Measurements from ENCODE around the gene NXT2.

NXT2 gene

GRCh38 chrX:109590176-109590575, 53.5 kb downstream of the NXT2 start:
- no peak for TF ChIP-seq REST (IDR thresholded peaks at IDR 0.05; ENCODE audit: low read depth)
- no peak for TF ChIP-seq ZBTB7A (IDR thresholded peaks at IDR 0.05; ENCODE audit: low read depth)
- no peak for TF ChIP-seq CREB1 (IDR thresholded peaks at IDR 0.05; ENCODE audit: low read depth)
- TF ChIP-seq RAD21 (IDR thresholded peaks at IDR 0.05; ENCODE audit: low read depth): no peak
- no peak for TF ChIP-seq NFIC (IDR thresholded peaks at IDR 0.05)
- no peak for TF ChIP-seq TAF1 (IDR thresholded peaks at IDR 0.05; ENCODE audit: low read depth)
- TF ChIP-seq TCF12 (IDR thresholded peaks at IDR 0.05; ENCODE audit: low read depth): no peak
- no peak for TF ChIP-seq USF1 (IDR thresholded peaks at IDR 0.05)
- TF ChIP-seq MAX (IDR thresholded peaks at IDR 0.05): no peak
- no peak for TF ChIP-seq FOXM1 (IDR thresholded peaks at IDR 0.05; ENCODE audit: borderline replicate concordance, low read depth)
- TF ChIP-seq YY1 (IDR thresholded peaks at IDR 0.05; ENCODE audit: low read depth): no peak
- no peak for TF ChIP-seq CEBPB (IDR thresholded peaks at IDR 0.05)

All from Ishikawa (cell line).